Gastroesophageal sphincter (tissue), 3 donors: ENCODE data around the gene CREB1.

Experiments used
- EP300 ChIP-seq: sonication (generic); formaldehyde crosslinking; IDR thresholded peaks from one replicate; pipeline ENCODE4 v1.6.1; 2017; ENCODE audit warnings: antibody characterized with exemption, mild to moderate bottlenecking
- POLR2A ChIP-seq, 2 donors: fragments of 450-650 bp; IDR thresholded peaks; one replicate each; pipeline ENCODE4 v1.6.1; 2017; ENCODE audit warnings: antibody characterized with exemption in 2 of 2, mild to moderate bottlenecking in 2 of 2, moderate library complexity in 1 of 2
- POLR2AphosphoS5 ChIP-seq: sonication (generic); formaldehyde crosslinking; IDR thresholded peaks from one replicate; pipeline ENCODE4 v1.6.1; 2017; ENCODE audit warnings: antibody characterized with exemption
- TF ChIP-seq, protein P1 (sequence below), 4 experiments: fragments of 200-600 bp in 2 of 4; fragments of 450-650 bp in 2 of 4; sonication (generic) in 1 of 4; IDR thresholded peaks; one replicate each; pipeline ENCODE4 v1.5.1; 2017 to 2019; ENCODE audit warnings: antibody characterized with exemption in 4 of 4, mild to moderate bottlenecking in 2 of 4, moderate library complexity in 2 of 4

GRCh38 chr2:207612714-207613113, 83.0 kb downstream of the CREB1 start:
- TF ChIP-seq, protein P1, sequence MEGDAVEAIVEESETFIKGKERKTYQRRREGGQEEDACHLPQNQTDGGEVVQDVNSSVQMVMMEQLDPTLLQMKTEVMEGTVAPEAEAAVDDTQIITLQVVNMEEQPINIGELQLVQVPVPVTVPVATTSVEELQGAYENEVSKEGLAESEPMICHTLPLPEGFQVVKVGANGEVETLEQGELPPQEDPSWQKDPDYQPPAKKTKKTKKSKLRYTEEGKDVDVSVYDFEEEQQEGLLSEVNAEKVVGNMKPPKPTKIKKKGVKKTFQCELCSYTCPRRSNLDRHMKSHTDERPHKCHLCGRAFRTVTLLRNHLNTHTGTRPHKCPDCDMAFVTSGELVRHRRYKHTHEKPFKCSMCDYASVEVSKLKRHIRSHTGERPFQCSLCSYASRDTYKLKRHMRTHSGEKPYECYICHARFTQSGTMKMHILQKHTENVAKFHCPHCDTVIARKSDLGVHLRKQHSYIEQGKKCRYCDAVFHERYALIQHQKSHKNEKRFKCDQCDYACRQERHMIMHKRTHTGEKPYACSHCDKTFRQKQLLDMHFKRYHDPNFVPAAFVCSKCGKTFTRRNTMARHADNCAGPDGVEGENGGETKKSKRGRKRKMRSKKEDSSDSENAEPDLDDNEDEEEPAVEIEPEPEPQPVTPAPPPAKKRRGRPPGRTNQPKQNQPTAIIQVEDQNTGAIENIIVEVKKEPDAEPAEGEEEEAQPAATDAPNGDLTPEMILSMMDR (IDR thresholded peaks at IDR 0.05) = no peak
- no peak for TF ChIP-seq POLR2AphosphoS5
- TF ChIP-seq POLR2A (IDR thresholded peaks at IDR 0.05) = no peak
- TF ChIP-seq EP300 = no peak
